Tibial artery (tissue), 4 donors: ENCODE data around the gene KCNH1.
"Not testable (repeated sequence)": the region's sequence is repeated elsewhere in the genome, so short reads cannot be mapped to it uniquely, and the experiment has no call there.

Experiments used
- DNase-seq, 2 donors: peaks; one replicate each; pipeline ENCODE4 v3.0.0-alpha.2; 2019
- H3K27ac ChIP-seq, 2 donors: fragments of 200-600 bp; sonication (generic) in 1 of 2; 1 replicate in 1 of 2; 2 replicates in 1 of 2; pipeline ENCODE4 v1.5.1; 2018 to 2019; ENCODE audit warnings: mild to moderate bottlenecking in 1 of 2
- H3K27me3 ChIP-seq, 2 donors: fragments of 200-600 bp; sonication (generic) in 1 of 2; one replicate each; pipeline versions ENCODE4 v1.5.1 to v1.6.0; 2016 to 2019
- H3K36me3 ChIP-seq, 3 donors: fragments of 200-600 bp; sonication (generic) in 2 of 3; one replicate each; pipeline ENCODE4 v1.5.1; 2016 to 2019; ENCODE audit warnings: mild to moderate bottlenecking in 2 of 3
- H3K4me1 ChIP-seq, 4 donors: fragments of 200-600 bp; sonication (generic) in 2 of 4; 1 replicate in 3 of 4; 2 replicates in 1 of 4; pipeline ENCODE4 v1.5.1; 2016 to 2019
- H3K4me3 ChIP-seq, 2 donors: fragments of 200-600 bp; sonication (generic) in 1 of 2; 1 replicate in 1 of 2; 2 replicates in 1 of 2; pipeline ENCODE4 v1.5.1; 2018 to 2019; ENCODE audit warnings: mild to moderate bottlenecking in 2 of 2
- H3K9me3 ChIP-seq, 3 donors: fragments of 200-600 bp; sonication (generic) in 1 of 3; one replicate each; pipeline ENCODE4 v1.5.1; 2016 to 2019
- intact Hi-C: fragments of 100-400 bp; cut with DNase I; formaldehyde crosslinking; loops from one replicate; pipeline ENCODE4 v1.15.0; 2023; ENCODE audit warnings: low total_unique reads
- TF ChIP-seq, protein P1 (sequence below), 2 experiments: fragments of 200-600 bp in 1 of 2; fragments of 450-650 bp in 1 of 2; IDR thresholded peaks; one replicate each; pipeline ENCODE4 v1.5.1; 2017 to 2019; ENCODE audit warnings: antibody characterized with exemption in 2 of 2, mild to moderate bottlenecking in 1 of 2, moderate library complexity in 1 of 2

KCNH1 gene

DNA sequence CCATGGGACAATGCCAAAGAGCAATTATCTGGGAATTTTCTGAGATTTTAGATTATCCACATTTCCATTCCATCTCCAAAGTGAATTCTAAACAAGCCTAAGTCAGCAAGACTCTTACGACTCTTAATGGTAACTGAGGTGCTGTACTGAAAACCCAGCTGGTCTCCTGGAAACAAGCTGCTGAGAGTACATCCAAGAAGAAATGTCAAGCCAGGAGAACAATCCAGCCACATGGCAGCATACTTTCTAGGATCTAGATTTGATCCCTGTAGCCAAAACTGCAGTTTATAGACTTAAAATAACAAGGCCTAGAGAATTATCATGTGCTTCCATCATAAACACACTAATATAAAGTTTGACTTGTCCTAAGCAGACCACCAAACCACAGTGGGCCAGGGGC is 45.8 kb downstream of the KCNH1 start:
- TF ChIP-seq, protein P1, sequence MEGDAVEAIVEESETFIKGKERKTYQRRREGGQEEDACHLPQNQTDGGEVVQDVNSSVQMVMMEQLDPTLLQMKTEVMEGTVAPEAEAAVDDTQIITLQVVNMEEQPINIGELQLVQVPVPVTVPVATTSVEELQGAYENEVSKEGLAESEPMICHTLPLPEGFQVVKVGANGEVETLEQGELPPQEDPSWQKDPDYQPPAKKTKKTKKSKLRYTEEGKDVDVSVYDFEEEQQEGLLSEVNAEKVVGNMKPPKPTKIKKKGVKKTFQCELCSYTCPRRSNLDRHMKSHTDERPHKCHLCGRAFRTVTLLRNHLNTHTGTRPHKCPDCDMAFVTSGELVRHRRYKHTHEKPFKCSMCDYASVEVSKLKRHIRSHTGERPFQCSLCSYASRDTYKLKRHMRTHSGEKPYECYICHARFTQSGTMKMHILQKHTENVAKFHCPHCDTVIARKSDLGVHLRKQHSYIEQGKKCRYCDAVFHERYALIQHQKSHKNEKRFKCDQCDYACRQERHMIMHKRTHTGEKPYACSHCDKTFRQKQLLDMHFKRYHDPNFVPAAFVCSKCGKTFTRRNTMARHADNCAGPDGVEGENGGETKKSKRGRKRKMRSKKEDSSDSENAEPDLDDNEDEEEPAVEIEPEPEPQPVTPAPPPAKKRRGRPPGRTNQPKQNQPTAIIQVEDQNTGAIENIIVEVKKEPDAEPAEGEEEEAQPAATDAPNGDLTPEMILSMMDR (IDR thresholded peaks at IDR 0.05) = no peak
- no peak for DNase-seq
- no peaks in the 10 kb centered on the region for H3K4me1 ChIP-seq
- H3K27ac ChIP-seq = no peak overlapping the region
- no peak overlapping the region for H3K4me3 ChIP-seq
- no peaks in the 10 kb centered on the region for H3K36me3 ChIP-seq
- H3K27me3 ChIP-seq = no peaks in the 10 kb centered on the region
- intact Hi-C loops = no loop called here
- H3K9me3 ChIP-seq = no peaks in the 10 kb centered on the region

DNA sequence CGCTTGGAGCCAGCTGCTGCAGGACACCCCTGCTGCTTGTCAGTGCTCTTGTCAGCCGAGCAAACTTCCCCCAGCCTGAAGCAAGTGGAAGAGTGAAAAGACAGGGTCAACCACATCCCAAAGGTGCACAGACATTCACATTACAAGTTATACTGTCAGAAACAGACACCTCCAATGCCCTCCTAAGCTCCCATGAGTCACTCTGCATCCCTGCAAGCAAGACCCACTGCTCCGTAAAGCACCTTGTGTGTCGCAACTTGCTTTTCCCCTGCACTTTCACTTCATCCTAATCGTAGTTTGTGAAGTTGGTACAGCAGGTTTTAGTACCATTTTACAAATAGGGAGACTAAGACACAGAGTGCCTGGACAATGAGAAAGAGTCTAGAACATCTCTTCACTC is 51.1 kb downstream of the KCNH1 start:
- H3K4me3 ChIP-seq = no peak overlapping the region
- intact Hi-C loops = no loop called here
- no peaks in the 10 kb centered on the region for H3K9me3 ChIP-seq
- H3K27ac ChIP-seq = no peak overlapping the region
- no peaks in the 10 kb centered on the region for H3K27me3 ChIP-seq
- no peak for DNase-seq
- no peaks in the 10 kb centered on the region for H3K4me1 ChIP-seq
- no peaks in the 10 kb centered on the region for H3K36me3 ChIP-seq
- TF ChIP-seq, protein P1 (IDR thresholded peaks at IDR 0.05) = no peak

DNA sequence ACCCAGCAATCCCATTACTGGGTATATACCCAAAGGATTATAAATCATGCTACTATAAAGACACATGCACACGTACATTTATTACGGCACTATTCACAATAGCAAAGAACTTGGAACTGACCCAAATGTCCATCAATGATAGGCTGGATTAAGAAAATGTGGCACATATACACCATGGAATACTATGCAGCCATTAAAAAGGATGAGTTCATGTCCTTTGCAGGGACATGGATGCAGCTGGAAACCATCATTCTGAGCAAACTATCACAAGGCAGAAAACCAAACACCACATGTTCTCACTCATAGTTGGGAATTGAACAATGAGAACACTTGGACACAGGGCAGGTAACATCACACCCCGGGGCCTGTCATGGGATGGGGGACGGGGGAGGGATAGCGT is 52.5 kb downstream of the KCNH1 start:
- H3K4me1 ChIP-seq, H3K9me3 ChIP-seq, DNase-seq, H3K4me3 ChIP-seq, H3K36me3 ChIP-seq, intact Hi-C loops, H3K27ac ChIP-seq, H3K27me3 ChIP-seq: not testable (repeated sequence)

DNA sequence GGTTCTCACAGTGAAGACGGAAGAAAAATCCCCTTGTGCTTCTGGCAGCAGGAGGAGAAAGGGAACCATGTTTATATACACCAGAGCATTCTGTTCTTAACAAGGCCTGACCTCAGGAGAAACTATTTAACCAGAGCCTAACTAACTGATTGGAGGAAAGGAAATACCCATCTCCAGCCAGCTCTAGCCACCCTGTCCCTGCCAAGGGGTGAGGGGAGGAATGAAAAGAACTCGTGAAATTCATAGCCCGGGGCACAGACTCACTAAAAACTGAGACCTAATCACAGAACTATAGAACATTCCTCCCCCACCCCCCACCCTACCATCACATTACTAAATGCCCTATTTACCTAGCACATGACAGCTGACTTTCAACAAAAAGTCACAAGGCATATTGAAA is 65.0 kb downstream of the KCNH1 start:
- intact Hi-C loops = no loop called here
- no peak for DNase-seq

DNA sequence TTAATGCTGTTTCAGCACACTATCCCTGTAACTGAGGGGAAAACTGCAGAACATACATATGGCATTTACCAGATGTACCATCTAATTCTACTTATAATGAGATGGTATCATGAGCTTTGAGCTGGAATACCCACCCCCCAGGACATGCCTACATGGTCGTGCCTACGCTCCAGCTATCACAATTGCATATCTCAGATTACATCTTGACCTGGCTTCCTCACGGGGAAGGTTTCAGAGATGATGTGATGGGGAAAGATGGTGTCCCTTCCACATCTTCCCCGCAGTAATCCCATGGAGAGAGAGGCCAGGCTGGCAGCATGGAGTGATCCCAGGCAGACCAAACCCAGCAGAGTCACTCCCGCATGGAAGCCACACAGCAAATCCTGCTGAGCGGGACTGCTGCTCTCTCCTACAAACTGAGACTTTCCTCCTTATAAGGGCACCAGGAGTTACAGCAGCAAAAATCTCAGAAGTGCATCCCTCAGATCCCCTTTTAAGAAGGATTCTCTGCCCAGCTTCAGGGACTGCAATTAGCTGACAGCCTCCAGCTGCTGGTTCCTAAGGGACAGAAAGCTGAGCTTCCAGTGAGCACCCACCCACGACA is 67.1 kb downstream of the KCNH1 start:
- Histone ChIP-seq H3K9me3 (peaks cover 0 to 2% (median 0%) of the 10 kb centered on the region in 3 donors), H3K36me3 (no peaks in the 10 kb centered on the region), H3K27me3 (no peaks in the 10 kb centered on the region), H3K4me1 (no peaks in the 10 kb centered on the region), H3K4me3 (no peak overlapping the region), H3K27ac (no peak overlapping the region)
- intact Hi-C loops = no loop called here
- TF ChIP-seq, protein P1 (IDR thresholded peaks at IDR 0.05) = no peak
- DNase-seq = no peak

More for the DNA sequence above, 65.0 kb downstream of the KCNH1 start:
- Histone ChIP-seq H3K4me1 (no peaks in the 10 kb centered on the region), H3K27ac (no peak overlapping the region), H3K4me3 (no peak overlapping the region), H3K9me3 (no peaks in the 10 kb centered on the region), H3K36me3 (no peaks in the 10 kb centered on the region), H3K27me3 (no peaks in the 10 kb centered on the region)
- TF ChIP-seq, protein P1 (IDR thresholded peaks at IDR 0.05) = no peak

DNA sequence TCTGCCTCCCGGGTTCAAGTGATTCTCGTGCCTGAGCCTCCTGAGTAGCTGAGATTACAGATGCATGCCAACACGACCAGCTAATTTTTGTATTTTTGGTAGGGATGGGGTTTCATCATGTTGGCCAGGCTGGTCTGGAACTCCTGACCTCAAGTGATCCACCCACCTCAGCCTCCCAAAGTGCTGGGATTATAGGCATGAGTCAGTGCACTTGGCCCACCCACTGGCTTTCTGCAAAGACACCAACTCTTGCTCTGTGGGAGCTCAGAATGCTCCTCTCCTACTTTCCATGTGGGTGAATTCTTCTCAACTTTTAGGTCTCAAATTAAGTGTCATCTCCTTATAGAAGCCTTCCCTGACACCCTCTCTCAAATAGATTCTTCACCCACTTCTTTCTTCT is 92.1 kb downstream of the KCNH1 start:
- H3K9me3 ChIP-seq, H3K36me3 ChIP-seq, H3K4me3 ChIP-seq, intact Hi-C loops, DNase-seq, H3K4me1 ChIP-seq, H3K27ac ChIP-seq, H3K27me3 ChIP-seq: not testable (repeated sequence)

DNA sequence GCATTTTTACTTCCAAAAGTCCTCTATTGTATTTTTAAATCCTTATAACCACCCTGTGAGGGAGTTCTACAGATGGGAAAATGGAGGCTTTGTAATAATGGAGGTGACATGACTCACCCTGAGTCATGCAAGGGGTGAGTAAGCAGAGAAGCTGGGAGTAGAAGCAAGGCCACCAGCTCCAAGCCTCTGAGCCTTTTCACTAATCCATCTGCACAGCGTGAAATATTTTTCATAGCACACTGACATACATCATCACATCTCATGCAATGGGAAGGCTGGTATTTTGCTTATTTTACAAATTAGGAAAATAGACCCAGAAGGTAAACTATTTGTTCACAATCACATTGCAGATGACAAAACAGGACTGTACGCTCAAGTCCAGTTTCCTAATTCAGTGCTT is 96.9 kb downstream of the KCNH1 start:
- no peaks in the 10 kb centered on the region for H3K27me3 ChIP-seq
- intact Hi-C loops = no loop called here
- no peaks in the 10 kb centered on the region for H3K9me3 ChIP-seq
- H3K4me1 ChIP-seq = no peaks in the 10 kb centered on the region
- H3K4me3 ChIP-seq = no peak overlapping the region
- TF ChIP-seq, protein P1 (IDR thresholded peaks at IDR 0.05) = no peak
- no peak for DNase-seq
- no peak overlapping the region for H3K27ac ChIP-seq
- no peaks in the 10 kb centered on the region for H3K36me3 ChIP-seq
